NB4 (cell line): Measurements from ENCODE around the gene PARP1.
"Not testable (repeated sequence)": the region's sequence is repeated elsewhere in the genome, so short reads cannot be mapped to it uniquely, and the experiment has no call there.

Experiments used
- DNase-seq: peaks from one replicate; pipeline ENCODE4 v3.0.0; 2010; ENCODE audit warnings: low read depth
- H3K4me3 ChIP-seq: one replicate; pipeline ENCODE4 v1.5.1; 2011; ENCODE audit warnings: mild to moderate bottlenecking, low read depth, low read length, moderate library complexity
- CTCF ChIP-seq: IDR thresholded peaks from one replicate; pipeline ENCODE4 v1.5.1; 2012; ENCODE audit warnings: low read depth, low read length
- MYC ChIP-seq: IDR thresholded peaks from 2 replicates; pipeline ENCODE4 v1.6.1; 2011; ENCODE audit warnings: low read depth, low read length
- POLR2A ChIP-seq: IDR thresholded peaks from 2 replicates; pipeline ENCODE4 v1.6.1; 2011; ENCODE audit warnings: mild to moderate bottlenecking; ENCODE audit not compliant: insufficient read length; ENCODE audit errors: extremely low read depth
- TF ChIP-seq, protein P1 (sequence below): IDR thresholded peaks from 2 replicates; pipeline ENCODE4 v1.6.1; 2011; ENCODE audit warnings: low read depth, low read length

PARP1 gene

DNA sequence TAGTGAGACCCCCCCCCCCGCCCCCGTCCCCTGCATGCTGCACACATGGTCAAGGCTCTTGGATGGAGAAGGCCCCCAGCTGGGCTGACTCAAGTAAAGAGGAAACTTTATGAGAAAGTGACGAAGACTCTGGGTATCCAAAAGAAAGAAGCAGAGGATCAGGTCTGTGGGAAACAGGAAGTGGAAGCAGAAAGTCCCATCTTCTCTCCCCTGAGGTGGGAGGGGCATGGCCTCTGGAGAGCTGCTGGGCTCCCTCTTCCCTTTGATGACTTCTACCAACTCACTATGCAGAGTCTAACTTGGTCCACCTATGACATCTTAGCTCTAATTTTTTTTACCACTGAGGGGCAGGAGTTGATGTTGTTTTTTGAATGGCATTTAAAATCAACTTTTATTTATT is 56.2 kb downstream of the PARP1 start:
- peak; percentile 51 for DNase-seq
- no peak overlapping the region for H3K4me3 ChIP-seq
- no peak for TF ChIP-seq POLR2A

GRCh38 chr1:226350519-226350865 is 57.4 kb downstream of the PARP1 start:
- DNase-seq, result no peak
- H3K4me3 ChIP-seq, result no peak overlapping the region
- TF ChIP-seq POLR2A (no peak), MYC (no peak), CTCF (no peak)
- TF ChIP-seq, protein P1, sequence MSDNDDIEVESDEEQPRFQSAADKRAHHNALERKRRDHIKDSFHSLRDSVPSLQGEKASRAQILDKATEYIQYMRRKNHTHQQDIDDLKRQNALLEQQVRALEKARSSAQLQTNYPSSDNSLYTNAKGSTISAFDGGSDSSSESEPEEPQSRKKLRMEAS, result no peak

GRCh38 chr1:226349801-226350518 is 57.9 kb downstream of the PARP1 start:
- DNase-seq, result peak; percentile 82
- no peak overlapping the region for H3K4me3 ChIP-seq
- TF ChIP-seq, protein P1, result peak; percentile 72
- TF ChIP-seq CTCF (no peak), MYC (peak; percentile 57)

GRCh38 chr1:226349081-226349480 is 58.8 kb downstream of the PARP1 start:
- no peak overlapping the region for H3K4me3 ChIP-seq
- no peak for TF ChIP-seq CTCF
- TF ChIP-seq MYC, result no peak
- no peak for TF ChIP-seq POLR2A
- TF ChIP-seq, protein P1, result no peak
- DNase-seq, result no peak

GRCh38 chr1:226344441-226345259 is 63.2 kb downstream of the PARP1 start:
- DNase-seq, result no peak
- H3K4me3 ChIP-seq, result no peak overlapping the region
- TF ChIP-seq CTCF, result no peak
- TF ChIP-seq, protein P1, result no peak
- no peak for TF ChIP-seq POLR2A
- no peak for TF ChIP-seq MYC

DNA sequence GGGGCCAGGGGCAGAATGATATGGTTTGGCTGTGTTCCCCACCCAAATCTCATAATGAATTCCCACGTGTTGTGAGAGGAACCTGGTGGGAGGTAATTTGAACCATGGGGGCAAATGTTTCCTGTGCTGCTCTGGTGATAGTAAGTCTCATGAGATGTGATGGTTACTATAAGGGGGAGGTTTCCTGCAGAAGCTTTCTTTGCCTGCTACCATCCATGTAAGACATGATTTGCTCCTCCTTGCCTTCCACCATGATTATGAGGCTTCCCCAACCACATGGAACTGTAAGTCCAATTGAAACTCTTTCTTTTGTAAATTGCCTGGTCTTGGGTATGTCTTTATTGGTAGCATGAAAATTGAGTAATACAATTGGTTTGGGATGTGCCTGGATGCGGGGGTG is 65.2 kb downstream of the PARP1 start:
- no peak for DNase-seq
- no peak overlapping the region for H3K4me3 ChIP-seq
- TF ChIP-seq CTCF (no peak), MYC (no peak), POLR2A (no peak)
- TF ChIP-seq, protein P1, result no peak

DNA sequence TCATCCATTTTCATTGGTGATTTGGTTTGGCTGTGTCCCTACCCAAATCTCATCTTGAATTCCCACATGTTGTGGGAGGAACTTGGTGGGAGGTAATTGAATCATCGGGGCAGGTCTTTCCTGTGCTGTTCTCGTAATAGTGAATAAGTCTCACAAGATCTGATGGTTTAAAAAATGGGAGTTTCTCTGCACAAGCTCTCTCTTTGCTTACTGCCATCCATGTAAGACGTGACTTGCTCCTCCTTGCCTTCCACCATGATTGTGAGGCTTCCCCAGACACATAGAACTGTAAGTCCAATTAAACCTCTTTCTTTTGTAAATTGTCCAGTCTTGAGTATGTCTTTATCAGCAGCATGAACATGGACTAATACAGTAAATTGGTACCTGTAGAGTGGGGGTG is 67.8 kb downstream of the PARP1 start:
- not testable (repeated sequence) for DNase-seq, H3K4me3 ChIP-seq
